EL (cell line): ENCODE measurements around the gene SNX25.
A peak's percentile ranks its signal among the peaks of the same experiment; 100 is the strongest.
"Not testable (repeated sequence)": the region's sequence is repeated elsewhere in the genome, so short reads cannot be mapped to it uniquely, and the experiment has no call there.

Experiments
- DNase-seq: peaks from one replicate; pipeline ENCODE4 v3.0.0-alpha.2; 2016

The SNX25 gene

GRCh38 chr4:185235119-185235842 lies 25.9 kb downstream of the SNX25 start:
- no peak for DNase-seq

- no peak for DNase-seq
Measured at GRCh38 chr4:185235843-185236503, 26.6 kb downstream of the SNX25 start.

GRCh38 chr4:185237175-185237574 lies 27.8 kb downstream of the SNX25 start:
- DNase-seq, result no peak

- peak; percentile 69 for DNase-seq
Measured at GRCh38 chr4:185238215-185238681, 28.9 kb downstream of the SNX25 start.

GRCh38 chr4:185238750-185239149 lies 29.4 kb downstream of the SNX25 start:
- DNase-seq, result no peak

GRCh38 chr4:185240486-185240885 lies 31.1 kb downstream of the SNX25 start:
- DNase-seq, result not testable (repeated sequence)

- no peak for DNase-seq
Measured at GRCh38 chr4:185242749-185243533, 33.5 kb downstream of the SNX25 start.

- no peak for DNase-seq
Measured at GRCh38 chr4:185243879-185244278, 34.5 kb downstream of the SNX25 start.

- peak; percentile 25 for DNase-seq
Measured at GRCh38 chr4:185244763-185245162, 35.4 kb downstream of the SNX25 start.

- no peak for DNase-seq
Measured at GRCh38 chr4:185246453-185246852, 37.1 kb downstream of the SNX25 start.

GRCh38 chr4:185247151-185247550 lies 37.8 kb downstream of the SNX25 start:
- no peak for DNase-seq

- DNase-seq, result no peak
Measured at GRCh38 chr4:185248393-185249039, 39.1 kb downstream of the SNX25 start.

GRCh38 chr4:185249105-185249504 lies 39.7 kb downstream of the SNX25 start:
- DNase-seq, result no peak

- DNase-seq, result no peak
Measured at GRCh38 chr4:185254434-185254833, 45.0 kb downstream of the SNX25 start.

GRCh38 chr4:185255868-185256267 lies 46.5 kb downstream of the SNX25 start:
- DNase-seq, result no peak

GRCh38 chr4:185256446-185256845 lies 47.0 kb downstream of the SNX25 start:
- DNase-seq, result peak; percentile 77

GRCh38 chr4:185257086-185257485 lies 47.7 kb downstream of the SNX25 start:
- DNase-seq, result no peak

- no peak for DNase-seq
Measured at GRCh38 chr4:185257694-185258093, 48.3 kb downstream of the SNX25 start.

- DNase-seq, result peak; percentile 74
Measured at GRCh38 chr4:185258741-185259140, 49.3 kb downstream of the SNX25 start.

GRCh38 chr4:185259719-185260118 lies 50.3 kb downstream of the SNX25 start:
- no peak for DNase-seq

- no peak for DNase-seq
Measured at GRCh38 chr4:185261946-185262345, 52.5 kb downstream of the SNX25 start.

GRCh38 chr4:185263419-185263818 lies 54.0 kb downstream of the SNX25 start:
- DNase-seq, result no peak

GRCh38 chr4:185265942-185266341 lies 56.5 kb downstream of the SNX25 start:
- DNase-seq, result peak; percentile 72
